H1 (cell line): Measurements from ENCODE around the gene NSF. TPM values are rescaled to one million over a fixed set of nuclear protein-coding genes. Genes with fewer than 3 reads are reported as not detected.

Experiments
- CHD1 ChIP-seq: IDR thresholded peaks from 2 replicates; pipeline ENCODE4 v1.6.1; 2012; ENCODE audit warnings: low read depth, low read length, improper control_type of control experiment
- CTBP2 ChIP-seq: IDR thresholded peaks from 2 replicates; pipeline ENCODE4 v1.7.0; 2011; ENCODE audit warnings: borderline replicate concordance, mild to moderate bottlenecking, moderate library complexity, mixed read lengths, low read length; ENCODE audit not compliant: insufficient read depth, insufficient read length
- polyA plus RNA-seq, 7 experiments: library from polyadenylated mRNA; depleted of rRNA in 3 of 7; stranded (reverse) in 5 of 7; unstranded in 2 of 7; fragments of >200 nt in 5 of 7; fragments of 200-250 nt in 2 of 7; gene quantifications; 1 replicate in 5 of 7; 2 replicates in 1 of 7; 4 replicates in 1 of 7; pipeline versions ENCODE4 v1.2.1 to v1.2.3, GENCODE V29; 2011 to 2013; ENCODE audit warnings: missing spikeins in 2 of 7, mixed read lengths in 2 of 7
- total RNA-seq: library from RNA; stranded (reverse); fragmentation: NEBNext Ultra II Directional; extraction: Animal tissue kit (Norgen Biotek cat#: 25700); gene quantifications from 2 replicates; pipeline ENCODE4 v1.2.1, GENCODE V29; 2021

NSF gene
- total and polyA plus RNA-seq, 2 of the 8 experiments (the other 6 are each of a cell fraction or from before 2014, with no cell fraction given) = 13.0 to 27.7 TPM

GRCh38 chr17:46732754-46733398, 142.4 kb downstream of the NSF start (continued):
- TF ChIP-seq CTBP2 (no peak), CHD1 (peak; percentile 73; the same call in 1 of the 2 replicates)
